ENCODE measurements around the gene SP7.

GRCh38 chr12:53379389-53380103, 43.4 kb upstream of the SP7 start:
- no peak for TF ChIP-seq CTCF (IDR thresholded peaks at IDR 0.05)
- peak; percentile 79 to 88 for TF ChIP-seq POLR2A (IDR thresholded peaks at IDR 0.05)
